Gastrocnemius medialis (tissue), 4 donors: ENCODE measurements around the gene C3. TPM values are rescaled to one million over a fixed set of nuclear protein-coding genes. Genes with fewer than 3 reads are reported as not detected.
"Not testable (repeated sequence)": the region's sequence is repeated elsewhere in the genome, so short reads cannot be mapped to it uniquely, and the experiment has no call there.

Experiments used
- ATAC-seq, 2 donors: fragments of 150-250 bp; one replicate each; pipeline ENCODE4 v1.9.1; 2016
- DNase-seq, 2 donors: peaks; one replicate each; pipeline ENCODE4 v3.0.0-alpha.2; 2019
- H3K27ac ChIP-seq, 4 donors: fragments of 200-600 bp; sonication (generic); 1 replicate in 1 of 4; 2 replicates in 3 of 4; pipeline ENCODE4 v1.5.1; 2016 to 2018; ENCODE audit warnings: mild to moderate bottlenecking in 2 of 4, moderate library complexity in 1 of 4
- H3K27me3 ChIP-seq, 3 donors: fragments of 200-600 bp; sonication (generic) in 2 of 3; 1 replicate in 1 of 3; 2 replicates in 2 of 3; pipeline versions ENCODE4 v1.5.1 to v1.6.0; 2016 to 2019; ENCODE audit warnings: mild to moderate bottlenecking in 1 of 3, moderate library complexity in 1 of 3
- H3K36me3 ChIP-seq, 2 donors: fragments of 200-600 bp; sonication (generic) in 1 of 2; one replicate each; pipeline ENCODE4 v1.5.1; 2017 to 2018
- H3K4me1 ChIP-seq, 2 donors: fragments of 200-600 bp; sonication (generic) in 1 of 2; one replicate each; pipeline ENCODE4 v1.5.1; 2016 to 2017; ENCODE audit warnings: mild to moderate bottlenecking in 2 of 2
- H3K4me3 ChIP-seq, 4 donors: fragments of 200-600 bp; sonication (generic) in 3 of 4; 1 replicate in 1 of 4; 2 replicates in 3 of 4; pipeline ENCODE4 v1.5.1; 2016 to 2019; ENCODE audit warnings: mild to moderate bottlenecking in 2 of 4
- H3K9me3 ChIP-seq, 3 donors: fragments of 200-600 bp; sonication (generic) in 2 of 3; 1 replicate in 1 of 3; 2 replicates in 2 of 3; pipeline ENCODE4 v1.5.1; 2016 to 2019
- POLR2A ChIP-seq, 2 donors: fragments of 450-650 bp; IDR thresholded peaks; one replicate each; pipeline ENCODE4 v1.6.1; 2017; ENCODE audit warnings: antibody characterized with exemption in 2 of 2, mild to moderate bottlenecking in 2 of 2, moderate library complexity in 2 of 2
- in situ Hi-C, 4 donors: fragments of 200-750 bp; cut with MboI; loops; one replicate each; pipeline versions ENCODE4 v1.15.0 to v1.8.0; 2017; ENCODE audit warnings: low sequenced_read_pairs in 4 of 4
- intact Hi-C: fragments of 100-400 bp; cut with DNase I; formaldehyde crosslinking; loops from one replicate; pipeline ENCODE4 v1.15.1; 2023; ENCODE audit warnings: low total_unique reads
- total RNA-seq, 4 donors: library from RNA; depleted of rRNA; stranded (reverse); fragments of >200 nt; gene quantifications; one replicate each; pipeline versions ENCODE4 v1.1.0 to v1.2.3, GENCODE V29; 2016
- TF ChIP-seq, protein P1 (sequence below), 5 experiments: fragments of 450-650 bp in 3 of 5; fragments of 200-600 bp in 2 of 5; sonication (generic) in 2 of 5; IDR thresholded peaks in 4 of 5; conservative IDR thresholded peaks in 1 of 5; 1 replicate in 4 of 5; 2 replicates in 1 of 5; pipeline ENCODE4 v1.5.1; 2016 to 2019; ENCODE audit warnings: antibody characterized with exemption in 5 of 5, mild to moderate bottlenecking in 3 of 5, moderate library complexity in 3 of 5

Gene C3
- total RNA-seq, 4 donors from 2014 or later = 25.9 to 121 (median 70.6) TPM

DNA sequence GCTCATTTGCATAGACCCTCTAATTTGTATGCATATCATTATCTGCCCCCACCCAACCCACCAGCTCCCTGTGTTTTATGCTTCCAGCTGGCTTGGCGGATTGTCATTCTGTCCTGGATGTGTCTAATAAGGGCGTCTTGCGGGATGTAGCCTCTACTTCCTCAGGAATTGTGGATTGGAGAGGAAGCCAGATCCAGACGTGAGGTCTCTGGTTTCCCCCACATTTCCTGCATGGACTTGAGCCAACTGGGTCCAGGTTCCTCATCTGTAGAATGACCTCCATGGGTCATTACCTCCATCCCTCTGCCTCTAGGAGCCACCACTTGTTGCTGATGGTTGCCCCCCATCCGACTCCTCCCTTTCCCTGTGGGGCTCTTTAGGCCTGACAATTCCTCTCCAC lies 57.7 kb downstream of the C3 start:
- Histone ChIP-seq H3K27ac (no peak overlapping the region), H3K27me3 (peaks cover 5 to 16% (median 8%) of the 10 kb centered on the region in 3 donors), H3K36me3 (no peaks in the 10 kb centered on the region), H3K4me1 (no peaks in the 10 kb centered on the region), H3K4me3 (no peak overlapping the region), H3K9me3 (no peaks in the 10 kb centered on the region)
- intact Hi-C loops = no loop called here
- ATAC-seq = no peak
- no peak for DNase-seq
- in situ Hi-C loops = no loop called here
- no peak for TF ChIP-seq POLR2A (IDR thresholded peaks at IDR 0.05)
- TF ChIP-seq, protein P1, sequence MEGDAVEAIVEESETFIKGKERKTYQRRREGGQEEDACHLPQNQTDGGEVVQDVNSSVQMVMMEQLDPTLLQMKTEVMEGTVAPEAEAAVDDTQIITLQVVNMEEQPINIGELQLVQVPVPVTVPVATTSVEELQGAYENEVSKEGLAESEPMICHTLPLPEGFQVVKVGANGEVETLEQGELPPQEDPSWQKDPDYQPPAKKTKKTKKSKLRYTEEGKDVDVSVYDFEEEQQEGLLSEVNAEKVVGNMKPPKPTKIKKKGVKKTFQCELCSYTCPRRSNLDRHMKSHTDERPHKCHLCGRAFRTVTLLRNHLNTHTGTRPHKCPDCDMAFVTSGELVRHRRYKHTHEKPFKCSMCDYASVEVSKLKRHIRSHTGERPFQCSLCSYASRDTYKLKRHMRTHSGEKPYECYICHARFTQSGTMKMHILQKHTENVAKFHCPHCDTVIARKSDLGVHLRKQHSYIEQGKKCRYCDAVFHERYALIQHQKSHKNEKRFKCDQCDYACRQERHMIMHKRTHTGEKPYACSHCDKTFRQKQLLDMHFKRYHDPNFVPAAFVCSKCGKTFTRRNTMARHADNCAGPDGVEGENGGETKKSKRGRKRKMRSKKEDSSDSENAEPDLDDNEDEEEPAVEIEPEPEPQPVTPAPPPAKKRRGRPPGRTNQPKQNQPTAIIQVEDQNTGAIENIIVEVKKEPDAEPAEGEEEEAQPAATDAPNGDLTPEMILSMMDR (IDR thresholded peaks at IDR 0.05 in 4 of 5, conservative IDR thresholded peaks at IDR 0.05 in 1 of 5) = no peak

DNA sequence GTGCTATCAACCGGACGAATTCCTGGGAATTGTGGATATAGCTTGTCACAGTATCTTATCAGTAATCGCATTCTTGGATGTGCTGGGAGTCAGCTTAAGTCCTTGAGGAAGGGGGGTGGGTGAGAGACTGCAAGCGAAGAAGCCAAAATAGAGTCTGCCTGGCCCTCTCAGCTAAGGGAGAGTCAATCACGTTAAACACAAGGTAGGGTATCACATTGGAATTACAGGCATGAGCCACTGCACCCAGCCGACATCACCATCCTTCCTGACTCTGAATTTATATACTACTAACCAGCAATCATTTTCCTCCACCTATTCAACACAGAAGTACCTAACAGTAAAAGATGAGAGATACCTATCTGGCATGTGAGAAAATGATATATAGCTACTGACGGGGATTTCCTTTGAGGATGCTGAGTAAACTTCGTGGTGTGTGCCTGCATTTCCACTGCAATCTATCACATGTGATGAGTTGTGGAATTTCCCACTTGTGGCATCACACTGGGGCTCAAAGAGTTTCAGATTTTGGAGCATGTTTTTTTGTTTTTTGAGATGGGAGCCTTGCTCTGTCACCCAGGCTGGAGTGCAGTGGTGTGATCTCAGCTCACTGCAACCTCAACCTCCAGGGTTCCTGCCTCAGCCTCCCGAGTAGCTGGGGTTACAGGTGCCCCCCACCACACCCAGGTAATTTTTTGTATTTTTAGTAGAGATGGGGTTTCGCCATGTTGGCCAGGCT lies 58.8 kb downstream of the C3 start:
- intact Hi-C loops, ATAC-seq, in situ Hi-C loops: not testable (repeated sequence)

DNA sequence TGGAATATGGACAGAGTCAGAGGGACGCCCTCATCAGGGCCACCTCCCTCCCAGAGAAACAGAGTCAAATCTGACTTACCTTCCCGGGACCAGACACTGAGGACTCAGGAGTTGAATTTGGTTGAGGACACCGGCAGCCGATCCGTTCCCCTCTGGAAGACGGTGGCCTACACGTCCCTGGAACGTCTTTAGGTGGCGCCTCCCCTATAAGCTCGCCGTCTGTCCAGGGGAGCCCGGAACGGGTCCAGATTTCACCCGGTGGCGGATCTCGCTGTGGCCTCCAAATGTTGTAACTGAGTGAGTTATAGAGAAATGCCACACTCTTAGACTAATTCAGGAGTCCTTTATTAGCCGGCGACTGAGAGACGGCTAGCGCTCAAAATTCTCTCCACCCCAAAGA lies 59.5 kb downstream of the C3 start:
- no peak for ATAC-seq
- Histone ChIP-seq H3K27me3 (peaks cover 7 to 16% (median 8%) of the 10 kb centered on the region in 3 donors), H3K4me1 (no peaks in the 10 kb centered on the region), H3K27ac (no peak overlapping the region), H3K36me3 (no peaks in the 10 kb centered on the region), H3K9me3 (no peaks in the 10 kb centered on the region), H3K4me3 (no peak overlapping the region)
- TF ChIP-seq, protein P1 (IDR thresholded peaks at IDR 0.05 in 4 of 5, conservative IDR thresholded peaks at IDR 0.05 in 1 of 5) = no peak
- TF ChIP-seq POLR2A (IDR thresholded peaks at IDR 0.05) = no peak
- intact Hi-C loops (no loop called here), in situ Hi-C loops (no loop called here)
- no peak for DNase-seq

More for the DNA sequence above, 58.8 kb downstream of the C3 start:
- not testable (repeated sequence) for H3K36me3 ChIP-seq, H3K27ac ChIP-seq, H3K4me3 ChIP-seq, H3K9me3 ChIP-seq, DNase-seq, H3K4me1 ChIP-seq
- peaks cover 7 to 16% (median 8%) of the 10 kb centered on the region in 3 donors for H3K27me3 ChIP-seq

DNA sequence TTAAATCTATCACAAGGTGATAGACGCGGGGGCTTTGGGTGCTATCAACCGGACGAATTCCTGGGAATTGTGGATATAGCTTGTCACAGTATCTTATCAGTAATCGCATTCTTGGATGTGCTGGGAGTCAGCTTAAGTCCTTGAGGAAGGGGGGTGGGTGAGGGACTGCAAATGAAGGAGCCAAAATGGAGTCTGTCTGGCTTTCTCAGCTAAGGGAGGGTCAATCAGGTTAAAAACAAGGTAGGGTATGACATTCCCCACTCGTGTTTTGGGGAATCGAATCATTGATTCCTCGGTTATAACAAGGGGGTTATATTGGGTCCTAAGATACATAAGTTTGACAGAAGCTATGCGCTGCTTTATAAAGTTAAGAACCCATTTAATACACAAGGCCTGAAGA lies 64.1 kb downstream of the C3 start:
- H3K4me1 ChIP-seq, intact Hi-C loops, DNase-seq, H3K27ac ChIP-seq, in situ Hi-C loops, H3K36me3 ChIP-seq, H3K4me3 ChIP-seq, ATAC-seq, H3K9me3 ChIP-seq: not testable (repeated sequence)
- peaks cover 7 to 16% (median 8%) of the 10 kb centered on the region in 3 donors for H3K27me3 ChIP-seq

DNA sequence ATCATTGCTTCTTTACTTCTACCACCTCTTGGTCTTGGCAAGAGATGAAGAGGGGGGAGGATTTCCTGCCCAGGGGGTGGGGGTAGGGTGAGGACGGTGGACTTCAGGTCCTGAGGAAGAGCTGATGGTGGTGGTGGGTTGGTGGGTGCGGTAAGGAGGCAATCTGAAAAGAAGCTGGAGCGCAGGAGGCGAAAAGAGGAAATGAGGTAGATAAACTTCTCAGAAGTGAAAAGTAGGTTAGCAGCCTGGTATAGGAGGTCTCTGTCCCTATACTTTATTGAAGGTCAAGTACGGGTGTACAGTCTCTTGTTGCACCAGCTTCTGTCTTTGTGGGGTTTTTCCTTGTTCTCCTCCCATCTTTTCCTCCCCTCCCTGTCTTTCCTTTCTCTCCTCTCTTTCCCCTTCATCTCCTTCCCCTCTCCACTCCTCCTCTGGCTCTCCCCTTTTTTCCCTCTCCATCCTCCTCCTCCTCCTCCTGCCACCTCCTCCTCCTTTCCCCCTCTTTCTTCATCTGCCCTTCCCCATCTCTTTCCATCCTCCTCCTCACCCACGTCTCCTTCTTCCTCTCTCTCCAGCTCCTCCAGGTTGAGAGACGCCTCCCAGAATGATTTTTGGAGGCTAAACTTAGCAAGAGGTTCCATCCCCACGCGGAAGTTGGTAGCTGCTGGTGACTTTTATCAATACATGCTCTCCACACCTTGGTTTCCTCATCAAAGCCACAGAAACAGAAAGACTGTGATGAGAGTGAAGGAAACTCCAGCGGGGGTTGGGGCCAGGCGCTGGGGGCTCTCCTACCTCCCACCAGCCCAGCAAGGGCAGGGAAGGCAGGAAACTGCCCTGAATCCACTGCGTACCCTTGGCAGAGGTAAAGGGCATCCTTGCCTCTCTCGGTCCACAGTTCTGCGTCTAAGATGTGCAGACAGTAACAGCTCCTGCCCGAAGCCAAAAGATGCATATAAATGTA lies 65.8 kb downstream of the C3 start:
- TF ChIP-seq, protein P1 (IDR thresholded peaks at IDR 0.05 in 4 of 5, conservative IDR thresholded peaks at IDR 0.05 in 1 of 5) = no peak
- TF ChIP-seq POLR2A (IDR thresholded peaks at IDR 0.05) = no peak
- H3K27me3 ChIP-seq = peaks cover 2 to 4% (median 3%) of the 10 kb centered on the region in 3 donors
- no peak overlapping the region for H3K4me3 ChIP-seq
- no peak overlapping the region for H3K27ac ChIP-seq
- in situ Hi-C loops = no loop called here
- no peaks in the 10 kb centered on the region for H3K4me1 ChIP-seq
- no peak for DNase-seq
- no peaks in the 10 kb centered on the region for H3K9me3 ChIP-seq
- ATAC-seq = no peak
- intact Hi-C loops = no loop called here
- H3K36me3 ChIP-seq = no peaks in the 10 kb centered on the region
